OCI-LY1 (cell line): ENCODE results near the gene SLC39A6.

ENCODE experiments used
- EZH2 ChIP-seq: fragments of 200-600 bp; sonication (generic), shearing (Covaris generic); IDR thresholded peaks from 2 replicates; pipeline ENCODE4 v1.8.0; 2017; ENCODE audit warnings: borderline replicate concordance, mixed run types, mild to moderate bottlenecking, antibody characterized with exemption, low read length, moderate library complexity, mixed read lengths
- TF ChIP-seq, protein P1 (sequence below): fragments of 200-600 bp; sonication (generic), shearing (Covaris generic); IDR thresholded peaks from 2 replicates; pipeline ENCODE4 v1.5.1; 2017; ENCODE audit warnings: mild to moderate bottlenecking, antibody characterized with exemption, low read length, moderate library complexity, mixed read lengths

DNA sequence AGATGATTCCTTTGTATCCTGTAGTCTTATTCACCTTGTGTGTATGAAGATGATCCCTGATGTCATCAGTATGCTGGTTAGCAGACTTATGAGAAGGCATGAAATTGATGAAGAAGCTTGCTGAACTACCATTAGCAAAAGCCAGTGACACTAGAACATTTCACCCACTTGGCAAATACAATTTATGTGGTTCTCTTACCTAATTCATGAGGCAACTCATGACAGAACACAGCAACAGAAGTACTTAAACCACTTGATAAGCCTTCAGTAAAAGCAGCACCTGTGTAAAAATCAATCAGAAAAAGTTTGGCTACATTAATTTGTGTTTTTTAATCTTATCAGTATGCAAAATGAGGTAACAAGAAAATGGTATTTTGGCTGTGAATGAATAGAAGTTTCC is 16.8 kb downstream of the SLC39A6 start:
- TF ChIP-seq, protein P1, sequence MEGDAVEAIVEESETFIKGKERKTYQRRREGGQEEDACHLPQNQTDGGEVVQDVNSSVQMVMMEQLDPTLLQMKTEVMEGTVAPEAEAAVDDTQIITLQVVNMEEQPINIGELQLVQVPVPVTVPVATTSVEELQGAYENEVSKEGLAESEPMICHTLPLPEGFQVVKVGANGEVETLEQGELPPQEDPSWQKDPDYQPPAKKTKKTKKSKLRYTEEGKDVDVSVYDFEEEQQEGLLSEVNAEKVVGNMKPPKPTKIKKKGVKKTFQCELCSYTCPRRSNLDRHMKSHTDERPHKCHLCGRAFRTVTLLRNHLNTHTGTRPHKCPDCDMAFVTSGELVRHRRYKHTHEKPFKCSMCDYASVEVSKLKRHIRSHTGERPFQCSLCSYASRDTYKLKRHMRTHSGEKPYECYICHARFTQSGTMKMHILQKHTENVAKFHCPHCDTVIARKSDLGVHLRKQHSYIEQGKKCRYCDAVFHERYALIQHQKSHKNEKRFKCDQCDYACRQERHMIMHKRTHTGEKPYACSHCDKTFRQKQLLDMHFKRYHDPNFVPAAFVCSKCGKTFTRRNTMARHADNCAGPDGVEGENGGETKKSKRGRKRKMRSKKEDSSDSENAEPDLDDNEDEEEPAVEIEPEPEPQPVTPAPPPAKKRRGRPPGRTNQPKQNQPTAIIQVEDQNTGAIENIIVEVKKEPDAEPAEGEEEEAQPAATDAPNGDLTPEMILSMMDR: no peak
- TF ChIP-seq EZH2: no peak
